Esophagus squamous epithelium (tissue), 5 donors: ENCODE data around the gene LRRN4. TPM values are rescaled to one million over a fixed set of nuclear protein-coding genes. Genes with fewer than 3 reads are reported as not detected.
A peak's percentile ranks its signal among the peaks of the same experiment; 100 is the strongest.

Experiments
- DNase-seq: peaks from one replicate; lab custom pipeline; 2025; lab: John Stamatoyannopoulos, UW
- H3K27ac ChIP-seq, 4 donors: fragments of 200-600 bp; sonication (generic); one replicate each; pipeline ENCODE4 v1.5.1; 2016 to 2019; ENCODE audit warnings: mild to moderate bottlenecking in 1 of 4
- H3K27me3 ChIP-seq, 4 donors: fragments of 200-600 bp; sonication (generic); 1 replicate in 3 of 4; 2 replicates in 1 of 4; pipeline versions ENCODE4 v1.5.1 to v1.6.0; 2017 to 2021; ENCODE audit warnings: antibody characterized with exemption in 1 of 4
- H3K36me3 ChIP-seq, 3 donors: fragments of 200-600 bp; sonication (generic); one replicate each; pipeline ENCODE4 v1.5.1; 2016 to 2019
- H3K4me1 ChIP-seq, 3 donors: fragments of 200-600 bp; sonication (generic); one replicate each; pipeline ENCODE4 v1.5.1; 2017 to 2019
- H3K4me3 ChIP-seq, 4 donors: fragments of 200-600 bp; sonication (generic); 1 replicate in 3 of 4; 2 replicates in 1 of 4; pipeline ENCODE4 v1.5.1; 2016 to 2019; ENCODE audit warnings: mild to moderate bottlenecking in 2 of 4, moderate library complexity in 1 of 4
- H3K9me3 ChIP-seq, 3 donors: fragments of 200-600 bp; sonication (generic); one replicate each; pipeline ENCODE4 v1.5.1; 2016 to 2019
- CTCF ChIP-seq, 6 experiments: fragments of 450-650 bp in 4 of 6; fragments of 200-600 bp in 2 of 6; sonication (generic) in 2 of 6; IDR thresholded peaks; one replicate each; pipeline ENCODE4 v1.5.1; 2016 to 2019; ENCODE audit warnings: antibody characterized with exemption in 6 of 6, mild to moderate bottlenecking in 4 of 6, moderate library complexity in 4 of 6
- POLR2A ChIP-seq, 4 donors: fragments of 450-650 bp; IDR thresholded peaks; one replicate each; pipeline ENCODE4 v1.6.1; 2017; ENCODE audit warnings: antibody characterized with exemption in 4 of 4, mild to moderate bottlenecking in 4 of 4, moderate library complexity in 3 of 4
- WGBS, 2 donors: methylation state at CpG; one replicate each; pipeline ENCODE4 v1.1.5; 2018; 5-methylcytosine and 5-hydroxymethylcytosine counted together
- intact Hi-C: fragments of 100-400 bp; cut with DNase I; formaldehyde crosslinking; loops from one replicate; pipeline ENCODE4 v1.15.0; 2022
- total RNA-seq, 4 donors: library from RNA; depleted of rRNA; stranded (reverse); fragments of >200 nt; gene quantifications; one replicate each; pipeline ENCODE4 v1.1.0, GENCODE V29; 2016
- donor health status: DM: yes; HTN: yes; CAD: no.

Gene LRRN4
- total RNA-seq, 4 donors from 2014 or later: 0.19 TPM; not detected in 3

GRCh38 chr20:6074784-6075183, 20.9 kb upstream of the LRRN4 start:
- TF ChIP-seq POLR2A (IDR thresholded peaks at IDR 0.05) (no peak), CTCF (IDR thresholded peaks at IDR 0.05) (no peak)
- peaks cover 0 to 77% (median 10%) of the 10 kb centered on the region in 3 donors for H3K36me3 ChIP-seq
- H3K9me3 ChIP-seq: no peaks in the 10 kb centered on the region
- H3K4me3 ChIP-seq: no peak overlapping the region
- 61 to 74% methylated on average over 2 of the region's 2 CpGs for WGBS, 2 donors
- DNase-seq: no peak
- no peaks in the 10 kb centered on the region for H3K27me3 ChIP-seq
- no peak overlapping the region for H3K27ac ChIP-seq
- H3K4me1 ChIP-seq: peaks cover 0 to 27% (median 3%) of the 10 kb centered on the region in 3 donors
- intact Hi-C loops: loop anchor here (5.0 kb wide), 1 partner anchor 547 kb away; no protein-coding TSS in a partner anchor

GRCh38 chr20:6074145-6074561, 20.3 kb upstream of the LRRN4 start:
- peaks cover 0 to 77% (median 10%) of the 10 kb centered on the region in 3 donors for H3K36me3 ChIP-seq
- peaks cover 0 to 20% (median 3%) of the 10 kb centered on the region in 3 donors for H3K4me1 ChIP-seq
- H3K9me3 ChIP-seq: no peaks in the 10 kb centered on the region
- WGBS, 2 donors: 80 to 82% methylated on average over 2 of the region's 2 CpGs
- intact Hi-C loops: no loop called here
- no peak overlapping the region for H3K27ac ChIP-seq
- TF ChIP-seq CTCF (IDR thresholded peaks at IDR 0.05) (peak in 2 of 6 experiments; percentile 12 to 32), POLR2A (IDR thresholded peaks at IDR 0.05) (no peak)
- H3K27me3 ChIP-seq: no peaks in the 10 kb centered on the region
- DNase-seq: no peak
- H3K4me3 ChIP-seq: no peak overlapping the region

- Histone ChIP-seq H3K9me3 (no peaks in the 10 kb centered on the region), H3K27me3 (no peaks in the 10 kb centered on the region), H3K4me1 (no peaks in the 10 kb centered on the region), H3K36me3 (peaks cover 0 to 58% (median 10%) of the 10 kb centered on the region in 3 donors), H3K27ac (no peak overlapping the region), H3K4me3 (no peak overlapping the region)
- no peak for DNase-seq
- intact Hi-C loops: no loop called here
- WGBS, 2 donors: 76 to 84% methylated on average over 5 to 6 of the region's 6 CpGs
- TF ChIP-seq POLR2A (IDR thresholded peaks at IDR 0.05) (no peak), CTCF (IDR thresholded peaks at IDR 0.05) (no peak)
These were observed 17.2 kb upstream of the LRRN4 start for GRCh38 chr20:6070829-6071695.

- H3K4me1 ChIP-seq: no peaks in the 10 kb centered on the region
- peaks cover 0 to 44% (median 10%) of the 10 kb centered on the region in 3 donors for H3K36me3 ChIP-seq
- no peak for TF ChIP-seq CTCF (IDR thresholded peaks at IDR 0.05)
- TF ChIP-seq POLR2A (IDR thresholded peaks at IDR 0.05): no peak
- 70 to 74% methylated on average over 2 of the region's 2 CpGs for WGBS, 2 donors
- no peak for DNase-seq
- H3K27me3 ChIP-seq: no peaks in the 10 kb centered on the region
- H3K9me3 ChIP-seq: no peaks in the 10 kb centered on the region
- intact Hi-C loops: no loop called here
- no peak overlapping the region for H3K4me3 ChIP-seq
- H3K27ac ChIP-seq: no peak overlapping the region
These were observed 15.8 kb upstream of the LRRN4 start for GRCh38 chr20:6069669-6070068.

GRCh38 chr20:6067763-6068318, 14.0 kb upstream of the LRRN4 start:
- DNase-seq: no peak
- H3K4me3 ChIP-seq: no peak overlapping the region
- no peaks in the 10 kb centered on the region for H3K4me1 ChIP-seq
- intact Hi-C loops: no loop called here
- H3K9me3 ChIP-seq: no peaks in the 10 kb centered on the region
- TF ChIP-seq POLR2A (IDR thresholded peaks at IDR 0.05) (no peak), CTCF (IDR thresholded peaks at IDR 0.05) (no peak)
- H3K27ac ChIP-seq: no peak overlapping the region
- H3K36me3 ChIP-seq: peaks cover 0 to 26% (median 5%) of the 10 kb centered on the region in 3 donors
- 79 to 90% methylated on average over 3 to 4 of the region's 4 CpGs for WGBS, 2 donors
- H3K27me3 ChIP-seq: no peaks in the 10 kb centered on the region
